Measurements from ENCODE around the gene MYNN. TPM values are rescaled to one million over a fixed set of nuclear protein-coding genes. Genes with fewer than 3 reads are reported as not detected.

The MYNN gene
- total RNA-seq, 2 experiments from 2014 or later: 14.8 to 16.4 TPM

DNA sequence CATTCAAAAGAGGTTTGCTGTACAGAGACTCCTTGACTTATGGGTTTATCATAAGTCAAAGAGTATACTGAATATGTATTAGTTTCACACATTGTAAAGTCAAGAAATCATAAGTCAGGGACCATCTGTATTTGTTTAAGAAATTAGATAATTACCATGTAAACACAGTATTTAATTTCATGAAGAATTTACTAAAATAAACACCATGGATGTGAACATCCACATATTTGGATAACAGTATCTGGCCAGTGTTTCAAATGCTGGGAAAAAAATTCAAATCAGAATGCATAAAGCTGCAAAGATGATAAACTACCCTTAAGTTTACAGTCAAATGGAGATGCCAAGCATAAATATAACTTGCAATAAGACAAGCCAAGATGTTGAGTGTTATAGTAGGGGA lies 17.0 kb downstream of the MYNN start:
- peaks cover 15% of the 10 kb centered on the region for H3K4me1 Mint-ChIP-seq
- H3K9me3 Mint-ChIP-seq: no peaks in the 10 kb centered on the region
- H3K27ac Mint-ChIP-seq: no peak overlapping the region
- peaks cover 44% of the 10 kb centered on the region for H3K36me3 Mint-ChIP-seq (ENCODE audit: low read depth)
- H3K27me3 Mint-ChIP-seq: no peaks in the 10 kb centered on the region
- ChIA-PET CTCF (interaction anchor here (1.2 to 1.6 kb wide), 2 partner anchors 9 to 18 kb away, joined by 3 to 4 read pairs; no protein-coding TSS in a partner anchor), POLR2A (no interaction called here)
- no peak overlapping the region for H3K4me3 Mint-ChIP-seq
- no peak for DNase-seq

DNA sequence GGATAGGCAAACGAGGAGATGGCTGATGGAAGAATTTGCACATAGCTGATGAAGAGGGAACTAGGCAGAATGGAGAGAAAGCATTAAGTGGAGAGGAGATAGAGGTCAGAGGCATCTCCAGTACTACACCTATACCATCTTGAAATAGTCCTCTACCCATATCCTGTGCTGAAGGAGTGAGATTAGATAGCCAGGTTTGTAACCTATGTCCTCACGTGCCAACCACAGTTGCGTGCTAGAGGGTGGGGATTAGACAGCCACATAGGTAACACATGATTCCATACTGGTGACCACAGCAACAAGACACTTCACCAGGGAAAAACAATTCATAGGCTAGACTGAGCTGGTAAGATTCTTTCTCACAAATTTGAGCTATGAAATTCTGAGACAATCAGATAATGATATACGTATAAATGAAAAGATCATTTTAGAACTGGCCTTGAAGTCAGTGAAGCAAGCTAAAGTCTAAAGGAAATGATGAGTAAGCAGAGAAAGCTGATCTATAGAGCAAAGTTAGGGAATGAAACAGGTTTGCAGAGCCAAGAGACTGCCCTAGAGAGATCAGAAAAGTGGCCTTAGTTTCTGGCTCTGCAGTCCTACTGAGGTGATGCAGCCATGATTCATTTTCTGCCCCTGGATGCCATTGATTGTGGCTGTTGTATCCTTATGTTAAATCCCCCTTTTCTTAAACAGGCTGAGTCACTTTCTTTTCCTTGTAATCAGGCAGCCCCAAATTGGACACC lies 17.7 kb downstream of the MYNN start:
- H3K27me3 Mint-ChIP-seq: no peaks in the 10 kb centered on the region
- H3K4me3 Mint-ChIP-seq: no peak overlapping the region
- DNase-seq: no peak
- H3K36me3 Mint-ChIP-seq (ENCODE audit: low read depth): peaks cover 38% of the 10 kb centered on the region
- no peak overlapping the region for H3K27ac Mint-ChIP-seq
- H3K4me1 Mint-ChIP-seq: peaks cover 13% of the 10 kb centered on the region
- no peaks in the 10 kb centered on the region for H3K9me3 Mint-ChIP-seq
- ChIA-PET POLR2A (no interaction called here), CTCF (interaction anchor here (1.0 to 1.6 kb wide), 3 partner anchors 8 to 373 kb away, joined by 3 to 4 read pairs (median 3); no protein-coding TSS in a partner anchor)

DNA sequence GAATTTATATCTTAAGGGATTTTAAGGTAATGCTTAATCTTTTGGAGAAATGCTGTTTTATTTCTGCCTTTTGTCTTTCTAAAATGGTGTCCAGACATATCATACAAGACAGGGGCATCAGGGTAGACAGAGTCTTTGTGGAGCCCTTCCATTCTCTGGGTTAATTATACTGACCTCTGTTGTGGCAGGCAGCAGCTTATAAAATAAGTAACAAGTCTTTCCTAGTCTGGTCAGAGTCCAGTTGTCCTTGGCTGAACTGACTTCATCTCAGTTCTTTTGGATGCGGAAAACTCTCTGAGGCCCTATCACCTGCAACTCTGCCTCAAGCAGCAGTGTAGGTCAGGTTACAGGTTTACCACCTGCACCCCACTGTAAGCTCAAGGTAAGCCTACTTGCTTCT lies 19.2 kb downstream of the MYNN start:
- no peak overlapping the region for H3K4me3 Mint-ChIP-seq
- peaks cover 28% of the 10 kb centered on the region for H3K36me3 Mint-ChIP-seq (ENCODE audit: low read depth)
- no peak for DNase-seq
- ChIA-PET CTCF (no interaction called here), POLR2A (no interaction called here)
- no peak overlapping the region for H3K27ac Mint-ChIP-seq
- no peaks in the 10 kb centered on the region for H3K27me3 Mint-ChIP-seq
- H3K4me1 Mint-ChIP-seq: peaks cover 5% of the 10 kb centered on the region
- H3K9me3 Mint-ChIP-seq: no peaks in the 10 kb centered on the region

GRCh38 chr3:169804681-169805080 lies 31.5 kb downstream of the MYNN start:
- no peak overlapping the region for H3K4me3 Mint-ChIP-seq
- ChIA-PET CTCF (interaction anchor here (1.3 kb wide), 1 partner anchor 33 kb away, joined by 3 read pairs; no protein-coding TSS in a partner anchor), POLR2A (no interaction called here)
- peaks cover 14% of the 10 kb centered on the region for H3K36me3 Mint-ChIP-seq (ENCODE audit: low read depth)
- H3K4me1 Mint-ChIP-seq: peaks cover 15% of the 10 kb centered on the region
- no peak for DNase-seq
- H3K27ac Mint-ChIP-seq: no peak overlapping the region
- H3K9me3 Mint-ChIP-seq: no peaks in the 10 kb centered on the region
- H3K27me3 Mint-ChIP-seq: no peaks in the 10 kb centered on the region

DNA sequence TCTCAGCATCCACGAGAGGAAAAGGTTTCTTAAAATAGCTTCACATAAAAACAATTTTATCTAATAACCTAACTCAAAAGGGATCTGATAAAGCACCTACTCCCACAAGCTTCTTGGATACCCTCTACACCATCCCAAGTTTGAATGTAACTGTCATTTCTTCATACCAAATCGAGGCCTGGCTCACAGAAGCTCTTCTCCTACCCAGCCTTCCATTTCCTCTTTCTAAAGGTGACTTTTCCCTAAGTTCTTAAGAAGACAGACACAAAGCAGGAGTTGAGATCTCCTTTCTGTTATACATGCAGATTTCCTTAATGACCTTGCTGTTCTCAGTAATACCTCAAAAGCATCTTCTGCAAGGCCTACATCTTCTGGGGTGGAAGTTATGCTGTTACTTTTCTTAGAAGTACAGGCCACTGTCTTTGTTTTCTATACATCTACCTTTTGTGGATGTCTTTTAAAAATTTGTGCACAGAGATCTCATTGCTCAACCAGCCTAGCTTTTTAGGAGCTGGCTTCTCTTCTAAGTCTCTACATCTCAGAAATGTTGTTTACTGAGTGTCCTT lies 36.1 kb downstream of the MYNN start:
- no peak for DNase-seq
- H3K36me3 Mint-ChIP-seq (ENCODE audit: low read depth): peaks cover 8% of the 10 kb centered on the region
- CTCF ChIA-PET: interaction anchor here (1.1 to 1.2 kb wide), 2 partner anchors 11 to 14 kb away, joined by 3 to 5 read pairs; no protein-coding TSS in a partner anchor
- H3K4me3 Mint-ChIP-seq: peak overlapping the region; percentile 7
- POLR2A ChIA-PET: no interaction called here
- H3K27ac Mint-ChIP-seq: peak overlapping the region; percentile 48
- H3K9me3 Mint-ChIP-seq: no peaks in the 10 kb centered on the region
- peaks cover 1% of the 10 kb centered on the region for H3K27me3 Mint-ChIP-seq
- H3K4me1 Mint-ChIP-seq: peaks cover 48% of the 10 kb centered on the region

DNA sequence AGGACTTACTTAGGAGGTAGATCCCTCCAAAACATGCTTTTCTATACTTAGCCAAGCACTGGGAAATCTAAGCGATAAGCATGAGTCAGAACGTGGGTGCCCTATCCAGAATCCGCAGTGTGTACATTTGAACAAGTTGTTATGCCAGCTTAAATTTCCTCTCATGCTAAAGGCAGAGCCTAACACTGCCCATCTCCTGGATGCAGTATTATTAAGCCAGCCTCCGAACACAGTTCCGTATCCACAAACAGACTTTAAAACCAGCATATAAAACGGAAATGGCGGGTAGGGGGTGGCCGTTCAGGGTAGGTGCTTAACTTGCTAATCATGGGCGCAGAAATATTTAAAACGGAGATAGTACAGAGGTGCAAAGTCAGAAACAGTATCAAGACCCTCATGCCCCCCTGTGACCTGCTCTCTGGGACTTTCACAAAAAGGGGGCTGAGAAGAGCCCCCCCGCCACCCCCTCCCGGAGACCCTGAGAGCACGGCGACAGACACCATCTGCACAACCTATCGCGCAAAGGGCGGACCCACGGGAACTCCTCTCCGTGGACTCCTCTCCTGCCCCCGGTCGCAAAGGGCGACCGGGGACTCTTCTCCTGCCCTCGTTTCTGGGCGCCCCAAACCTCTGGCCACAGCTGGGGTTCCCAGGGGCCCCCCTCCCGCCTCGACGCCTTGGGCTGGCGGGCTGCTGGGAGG lies 38.6 kb downstream of the MYNN start:
- DNase-seq: peak; percentile 26
- Mint-ChIP-seq H3K4me3 (peak overlapping the region; percentile 74), H3K9me3 (peaks cover 9% of the 10 kb centered on the region), H3K4me1 (peaks cover 49% of the 10 kb centered on the region), H3K27me3 (peaks cover 8% of the 10 kb centered on the region), H3K27ac (peak overlapping the region; percentile 86), H3K36me3 (ENCODE audit: low read depth) (peaks cover 11% of the 10 kb centered on the region)
- ChIA-PET POLR2A (no interaction called here), CTCF (interaction anchor here (1.5 to 3.0 kb wide), 2 partner anchors 12 to 13 kb away, joined by 5 to 9 read pairs; no protein-coding TSS in a partner anchor)

DNA sequence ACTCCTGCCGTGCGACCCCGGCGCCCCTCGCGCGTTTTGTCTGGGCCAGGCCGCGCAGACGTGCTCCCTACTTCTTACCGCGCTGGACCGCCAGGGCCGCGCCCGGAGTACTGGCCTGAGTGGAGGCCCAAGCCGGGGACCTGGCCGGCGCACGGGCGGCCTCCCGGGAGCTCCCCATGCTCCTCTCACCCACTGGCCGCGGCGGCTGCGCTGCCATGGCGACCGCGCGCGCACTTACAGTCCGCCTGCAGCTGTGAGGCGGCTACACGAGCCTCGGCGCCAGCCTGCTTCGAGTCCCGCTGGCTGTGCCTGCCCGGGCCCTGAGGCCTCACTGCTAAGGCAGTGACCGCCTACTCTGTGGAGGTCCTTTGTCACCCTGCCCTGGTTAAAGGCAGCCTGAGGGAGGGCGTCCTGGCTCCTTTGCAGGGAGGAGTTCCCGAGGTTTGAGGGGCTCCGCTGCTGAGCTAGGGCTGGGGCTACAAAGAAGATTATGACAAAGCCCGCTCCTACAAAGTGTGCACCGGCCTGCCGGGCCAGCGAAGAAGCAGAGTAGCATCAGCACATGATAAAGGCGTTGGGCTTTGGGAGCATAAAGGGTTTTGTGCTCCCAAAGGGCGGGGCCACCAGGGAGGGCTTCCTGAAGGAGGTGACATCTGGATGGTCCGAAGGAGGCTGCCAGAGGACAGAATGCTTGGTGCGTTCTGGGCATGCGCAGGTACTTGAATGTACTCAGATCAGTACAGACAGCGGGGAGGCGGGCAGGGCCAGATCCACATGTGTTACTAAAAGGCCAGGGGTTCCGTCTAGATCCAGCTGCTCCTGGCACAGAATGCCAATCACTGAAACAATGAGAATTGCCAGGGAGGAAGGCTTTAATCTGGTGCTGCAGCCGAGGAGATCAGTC lies 39.4 kb downstream of the MYNN start, which contains the start of the genes LRRC34 and LRRIQ4:
Gene LRRC34, minus strand, starts transcription at position 573 of the 904 bp plus-strand sequence. Its CDS starts 356 bp downstream, at position 217.
Gene LRRIQ4, plus strand, starts transcription at position 539 of the 904 bp plus-strand sequence. CDS start 9,052 bp downstream, outside the sequence.
- H3K9me3 Mint-ChIP-seq: peaks cover 9% of the 10 kb centered on the region
- peak; percentile 80 for DNase-seq
- ChIA-PET CTCF (interaction anchor here (0.7 to 3.0 kb wide), 2 partner anchors 14 to 28 kb away, joined by 4 to 9 read pairs; no protein-coding TSS in a partner anchor), POLR2A (no interaction called here)
- H3K4me3 Mint-ChIP-seq: peak within 1 kb of the TSS; percentile 74
- H3K4me1 Mint-ChIP-seq: peaks cover 49% of the 10 kb centered on the region
- peaks cover 9% of the 10 kb centered on the region for H3K27me3 Mint-ChIP-seq
- peaks cover 11% of the 10 kb centered on the region for H3K36me3 Mint-ChIP-seq (ENCODE audit: low read depth)
- H3K27ac Mint-ChIP-seq: peak within 1 kb of the TSS; percentile 86

- H3K27me3 Mint-ChIP-seq: peaks cover 15% of the 10 kb centered on the region
- H3K4me1 Mint-ChIP-seq: peaks cover 45% of the 10 kb centered on the region
- H3K27ac Mint-ChIP-seq: peak overlapping the region; percentile 86
- H3K4me3 Mint-ChIP-seq: peak overlapping the region; percentile 74
- no peak for DNase-seq
- ChIA-PET POLR2A (no interaction called here), CTCF (interaction anchor here (1.1 to 3.0 kb wide), 2 partner anchors 9 to 15 kb away, joined by 5 to 9 read pairs; no protein-coding TSS in a partner anchor)
- H3K9me3 Mint-ChIP-seq: peaks cover 9% of the 10 kb centered on the region
- peaks cover 9% of the 10 kb centered on the region for H3K36me3 Mint-ChIP-seq (ENCODE audit: low read depth)
Observed at GRCh38 chr3:169813278-169813677, 40.1 kb downstream of the MYNN start.

- Mint-ChIP-seq H3K36me3 (ENCODE audit: low read depth) (peaks cover 8% of the 10 kb centered on the region), H3K4me3 (peak overlapping the region; percentile 74), H3K9me3 (peaks cover 9% of the 10 kb centered on the region), H3K27ac (peak overlapping the region; percentile 86), H3K27me3 (peaks cover 20% of the 10 kb centered on the region), H3K4me1 (peaks cover 40% of the 10 kb centered on the region)
- peak; percentile 85 for DNase-seq
- ChIA-PET CTCF (interaction anchor here (0.7 to 1.1 kb wide), 2 partner anchors 9 to 31 kb away, joined by 3 to 5 read pairs; no protein-coding TSS in a partner anchor), POLR2A (interaction anchor here (0.5 kb wide), 1 partner anchor 15 kb away, joined by 3 read pairs; no protein-coding TSS in a partner anchor)
Observed at GRCh38 chr3:169813757-169814517, 40.7 kb downstream of the MYNN start.

DNA sequence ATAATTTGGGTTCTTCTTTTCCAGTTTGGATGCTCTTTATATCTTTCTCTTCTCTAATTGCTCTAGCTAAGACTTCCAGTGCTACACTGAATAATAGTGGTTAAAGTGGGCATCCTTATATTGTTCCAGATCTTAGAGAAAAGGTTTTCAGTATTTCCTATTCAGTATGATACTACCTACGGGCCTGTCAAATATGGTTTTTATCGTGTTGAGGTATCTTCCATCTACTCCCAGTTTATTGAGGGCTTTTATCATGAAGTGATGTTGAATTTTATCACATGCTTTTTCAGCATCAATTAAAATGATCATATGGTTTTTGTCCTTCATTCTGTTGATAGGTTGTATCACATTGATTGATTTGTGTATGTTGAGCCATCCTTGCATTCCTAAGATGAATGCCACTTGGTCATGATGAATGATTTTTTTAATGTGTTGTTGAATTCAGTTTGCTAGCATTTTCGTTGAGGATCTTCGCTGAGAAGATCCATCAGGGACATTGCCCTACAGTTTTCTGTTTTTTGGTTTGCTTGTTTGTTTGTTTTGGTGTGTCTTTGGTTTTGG lies 42.5 kb downstream of the MYNN start:
- ChIA-PET CTCF (interaction anchor here (0.6 kb wide), 1 partner anchor 10 kb away, joined by 3 read pairs; no protein-coding TSS in a partner anchor), POLR2A (no interaction called here)
- no peak overlapping the region for H3K4me3 Mint-ChIP-seq
- peaks cover 9% of the 10 kb centered on the region for H3K9me3 Mint-ChIP-seq
- peaks cover 8% of the 10 kb centered on the region for H3K36me3 Mint-ChIP-seq (ENCODE audit: low read depth)
- no peak overlapping the region for H3K27ac Mint-ChIP-seq
- peaks cover 31% of the 10 kb centered on the region for H3K4me1 Mint-ChIP-seq
- no peak for DNase-seq
- H3K27me3 Mint-ChIP-seq: peaks cover 27% of the 10 kb centered on the region

GRCh38 chr3:169818316-169818715 lies 45.1 kb downstream of the MYNN start:
- POLR2A ChIA-PET: no interaction called here
- H3K4me3 Mint-ChIP-seq: no peak overlapping the region
- H3K9me3 Mint-ChIP-seq: peaks cover 9% of the 10 kb centered on the region
- peaks cover 8% of the 10 kb centered on the region for H3K36me3 Mint-ChIP-seq (ENCODE audit: low read depth)
- peaks cover 9% of the 10 kb centered on the region for H3K4me1 Mint-ChIP-seq
- DNase-seq: no peak
- H3K27me3 Mint-ChIP-seq: peaks cover 30% of the 10 kb centered on the region
- CTCF ChIA-PET: no interaction called here
- H3K27ac Mint-ChIP-seq: no peak overlapping the region
